GM13976 (cell line): Measurements from ENCODE around the gene DYNC2H1.
"Not testable (repeated sequence)": the region's sequence is repeated elsewhere in the genome, so short reads cannot be mapped to it uniquely, and the experiment has no call there.

Source experiments
- DNase-seq: peaks from one replicate; pipeline ENCODE4 v3.0.0; 2012; ENCODE audit warnings: low spot score
- CTCF ChIP-seq: IDR thresholded peaks from 2 replicates; pipeline ENCODE4 v1.5.1; 2012; ENCODE audit warnings: borderline replicate concordance, mild to moderate bottlenecking; ENCODE audit not compliant: insufficient read depth; ENCODE audit errors: extremely low read depth, missing control alignments, control extremely low read depth
- in situ Hi-C: fragments of 300-500 bp; cut with MboI; formaldehyde crosslinking; loops from one replicate; pipeline ENCODE4 v1.12.0; 2022; ENCODE audit warnings: low sequenced_read_pairs, mixed read lengths, inconsistent platforms; ENCODE audit not compliant: unreplicated experiment

The DYNC2H1 gene

GRCh38 chr11:103367650-103368049 lies 258.4 kb downstream of the DYNC2H1 start:
- DNase-seq, result no peak
- no peak for TF ChIP-seq CTCF
- in situ Hi-C loops, result no loop called here

- no peak for DNase-seq
- in situ Hi-C loops, result no loop called here
Measured at GRCh38 chr11:103368145-103368544, 258.9 kb downstream of the DYNC2H1 start.

GRCh38 chr11:103370076-103370475 lies 260.9 kb downstream of the DYNC2H1 start:
- in situ Hi-C loops, result no loop called here
- TF ChIP-seq CTCF, result no peak
- no peak for DNase-seq

More at GRCh38 chr11:103368145-103368544, 258.9 kb downstream of the DYNC2H1 start:
- no peak for TF ChIP-seq CTCF

GRCh38 chr11:103372906-103373305 lies 263.7 kb downstream of the DYNC2H1 start:
- no peak for TF ChIP-seq CTCF
- in situ Hi-C loops, result no loop called here
- DNase-seq, result no peak

GRCh38 chr11:103374227-103374626 lies 265.0 kb downstream of the DYNC2H1 start:
- DNase-seq, in situ Hi-C loops: not testable (repeated sequence)

GRCh38 chr11:103378931-103379330 lies 269.7 kb downstream of the DYNC2H1 start:
- DNase-seq, result no peak
- TF ChIP-seq CTCF, result no peak
- in situ Hi-C loops, result no loop called here

- TF ChIP-seq CTCF, result no peak
- in situ Hi-C loops, result no loop called here
- DNase-seq, result no peak
Measured at GRCh38 chr11:103380031-103380430, 270.8 kb downstream of the DYNC2H1 start.
